ENCODE results near the gene FARSA.

FARSA gene

GRCh38 chr19:12885749-12886650, 47.5 kb downstream of the FARSA start:
- Histone ChIP-seq H3K27ac (ENCODE audit: low read length) (peak overlapping the region; percentile 11; the same call in 1 of the 2 replicates), H3K9me3 (ENCODE audit: insufficient read depth, low read length) (peaks cover 19% of the 10 kb centered on the region), H2AFZ (ENCODE audit: low read depth, low read length) (peak overlapping the region; percentile 34), H3K4me3 (ENCODE audit: low read length) (peak overlapping the region; percentile 77), H3K4me2 (ENCODE audit: low read length) (peak overlapping the region; percentile 72), H3K9ac (ENCODE audit: low read length) (peak overlapping the region; percentile 64), H3K79me2 (ENCODE audit: low read length) (peaks cover 3% of the 10 kb centered on the region), H3K4me1 (ENCODE audit: low read length) (peaks cover 20% of the 10 kb centered on the region), H3K36me3 (replicated peaks; ENCODE audit: low read depth, low read length) (peaks cover 7% of the 10 kb centered on the region), H4K20me1 (ENCODE audit: insufficient read depth, low read length) (no peaks in the 10 kb centered on the region), H3K27me3 (ENCODE audit: low read depth, low read length) (no peaks in the 10 kb centered on the region)
- no peak for TF ChIP-seq EZH2phosphoT487 (IDR thresholded peaks at IDR 0.05; ENCODE audit: low read depth)
- TF ChIP-seq CTCF (IDR thresholded peaks at IDR 0.05; ENCODE audit: low read depth, low read length): no peak

GRCh38 chr19:12884926-12885748, 48.4 kb downstream of the FARSA start:
- peak; percentile 86 for TF ChIP-seq CTCF (IDR thresholded peaks at IDR 0.05; ENCODE audit: low read depth, low read length)
- TF ChIP-seq EZH2phosphoT487 (IDR thresholded peaks at IDR 0.05; ENCODE audit: low read depth): no peak
- H3K9ac ChIP-seq (ENCODE audit: low read length): peak overlapping the region; percentile 64
- H3K36me3 ChIP-seq (replicated peaks; ENCODE audit: low read depth, low read length): peaks cover 9% of the 10 kb centered on the region
- peaks cover 25% of the 10 kb centered on the region for H3K4me1 ChIP-seq (ENCODE audit: low read length)
- peak overlapping the region; percentile 77 for H3K4me3 ChIP-seq (ENCODE audit: low read length)
- no peaks in the 10 kb centered on the region for H3K27me3 ChIP-seq (ENCODE audit: low read depth, low read length)
- peak overlapping the region; percentile 72 for H3K4me2 ChIP-seq (ENCODE audit: low read length)
- no peaks in the 10 kb centered on the region for H4K20me1 ChIP-seq (ENCODE audit: insufficient read depth, low read length)
- peak overlapping the region; percentile 64 for H2AFZ ChIP-seq (ENCODE audit: low read depth, low read length)
- peaks cover 19% of the 10 kb centered on the region for H3K9me3 ChIP-seq (ENCODE audit: insufficient read depth, low read length)
- peaks cover 11% of the 10 kb centered on the region for H3K79me2 ChIP-seq (ENCODE audit: low read length)
- H3K27ac ChIP-seq (ENCODE audit: low read length): peak overlapping the region; percentile 34

GRCh38 chr19:12884627-12884925, 48.9 kb downstream of the FARSA start:
- H3K9me3 ChIP-seq (ENCODE audit: insufficient read depth, low read length): peaks cover 19% of the 10 kb centered on the region
- H3K9ac ChIP-seq (ENCODE audit: low read length): no peak overlapping the region
- no peak overlapping the region for H3K27ac ChIP-seq (ENCODE audit: low read length)
- TF ChIP-seq EZH2phosphoT487 (IDR thresholded peaks at IDR 0.05; ENCODE audit: low read depth) (no peak), CTCF (IDR thresholded peaks at IDR 0.05; ENCODE audit: low read depth, low read length) (no peak)
- no peak overlapping the region; the same call in 1 of the 2 replicates for H2AFZ ChIP-seq (ENCODE audit: low read depth, low read length)
- H3K4me2 ChIP-seq (ENCODE audit: low read length): peak overlapping the region; percentile 72
- H3K27me3 ChIP-seq (ENCODE audit: low read depth, low read length): no peaks in the 10 kb centered on the region
- H3K4me3 ChIP-seq (ENCODE audit: low read length): peak overlapping the region; percentile 77
- peaks cover 15% of the 10 kb centered on the region for H3K36me3 ChIP-seq (replicated peaks; ENCODE audit: low read depth, low read length)
- H4K20me1 ChIP-seq (ENCODE audit: insufficient read depth, low read length): peaks cover under 1% of the 10 kb centered on the region; the same call in 1 of the 2 replicates
- peaks cover 16% of the 10 kb centered on the region for H3K79me2 ChIP-seq (ENCODE audit: low read length)
- H3K4me1 ChIP-seq (ENCODE audit: low read length): peaks cover 24% of the 10 kb centered on the region

DNA sequence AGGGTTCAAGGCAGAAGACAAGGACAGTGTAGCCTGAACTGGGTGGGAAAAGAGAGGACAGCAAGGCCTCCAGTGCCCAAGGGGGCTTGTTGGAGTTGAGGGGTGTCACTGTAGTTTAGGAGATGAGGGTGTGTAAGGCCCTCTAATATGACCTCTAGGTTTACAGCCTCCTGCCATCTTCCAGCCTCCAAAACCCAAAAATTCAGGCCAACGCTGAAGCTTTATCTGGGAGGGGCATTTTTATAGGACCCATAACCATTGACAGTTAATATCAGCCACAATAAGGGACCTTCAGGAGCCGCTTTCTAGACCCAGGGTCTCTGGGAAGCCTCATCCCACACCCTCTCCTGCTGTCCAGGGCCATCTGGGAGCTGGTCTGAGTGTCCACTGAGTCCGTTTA, 49.3 kb downstream of the FARSA start:
- no peak for TF ChIP-seq EZH2phosphoT487 (IDR thresholded peaks at IDR 0.05; ENCODE audit: low read depth)
- no peak for TF ChIP-seq CTCF (IDR thresholded peaks at IDR 0.05; ENCODE audit: low read depth, low read length)
- peaks cover 19% of the 10 kb centered on the region for H3K79me2 ChIP-seq (ENCODE audit: low read length)
- H2AFZ ChIP-seq (ENCODE audit: low read depth, low read length): no peak overlapping the region
- no peak overlapping the region for H3K9ac ChIP-seq (ENCODE audit: low read length)
- H3K4me3 ChIP-seq (ENCODE audit: low read length): 0 out of 2 replicates have a peak overlapping the region, but pooled peaks have one; percentile 77
- H3K27ac ChIP-seq (ENCODE audit: low read length): no peak overlapping the region
- H3K4me1 ChIP-seq (ENCODE audit: low read length): peaks cover 23% of the 10 kb centered on the region
- no peaks in the 10 kb centered on the region for H3K27me3 ChIP-seq (ENCODE audit: low read depth, low read length)
- no peak overlapping the region for H3K4me2 ChIP-seq (ENCODE audit: low read length)
- H4K20me1 ChIP-seq (ENCODE audit: insufficient read depth, low read length): peaks cover 3% of the 10 kb centered on the region; the same call in 1 of the 2 replicates
- H3K36me3 ChIP-seq (replicated peaks; ENCODE audit: low read depth, low read length): peaks cover 17% of the 10 kb centered on the region
- H3K9me3 ChIP-seq (ENCODE audit: insufficient read depth, low read length): peaks cover 19% of the 10 kb centered on the region
